GM12875 (cell line): ENCODE data around the gene ALG13.

ENCODE experiments used
- H3K4me3 ChIP-seq: one replicate; pipeline ENCODE4 v1.5.1; 2011; ENCODE audit warnings: low read depth, low read length, control low read depth
- CTCF ChIP-seq: IDR thresholded peaks from 2 replicates; pipeline ENCODE4 v1.5.1; 2011; ENCODE audit warnings: low read depth, mild to moderate bottlenecking, control low read depth, inconsistent platforms, low read length, moderate library complexity, borderline replicate concordance; ENCODE audit not compliant: insufficient read depth

ALG13 gene

GRCh38 chrX:111649638-111650037, 31.3 kb upstream of the ALG13 start:
- H3K4me3 ChIP-seq: no peak overlapping the region
- TF ChIP-seq CTCF: no peak

GRCh38 chrX:111650845-111651244, 30.1 kb upstream of the ALG13 start:
- no peak for TF ChIP-seq CTCF
- no peak overlapping the region for H3K4me3 ChIP-seq

GRCh38 chrX:111652719-111653118, 28.3 kb upstream of the ALG13 start:
- TF ChIP-seq CTCF: no peak
- H3K4me3 ChIP-seq: no peak overlapping the region

- TF ChIP-seq CTCF: no peak
Measured at GRCh38 chrX:111661241-111661640, 19.7 kb upstream of the ALG13 start.

GRCh38 chrX:111662292-111662691, 18.7 kb upstream of the ALG13 start:
- H3K4me3 ChIP-seq: no peak overlapping the region
- no peak for TF ChIP-seq CTCF

More at GRCh38 chrX:111661241-111661640, 19.7 kb upstream of the ALG13 start:
- H3K4me3 ChIP-seq: no peak overlapping the region

GRCh38 chrX:111671668-111672067, 9.3 kb upstream of the ALG13 start:
- H3K4me3 ChIP-seq: no peak overlapping the region
- no peak for TF ChIP-seq CTCF

- TF ChIP-seq CTCF: no peak
- no peak overlapping the region for H3K4me3 ChIP-seq
Measured at GRCh38 chrX:111687305-111687704, 6.3 kb downstream of the ALG13 start.
